Ishikawa (cell line): ENCODE data around the gene RASL10B.

ENCODE experiments used
- CEBPB ChIP-seq: IDR thresholded peaks from 2 replicates; pipeline ENCODE4 v1.6.1; 2012
- CREB1 ChIP-seq: IDR thresholded peaks from 2 replicates; pipeline ENCODE4 v1.6.1; 2012; ENCODE audit warnings: low read depth
- EGR1 ChIP-seq: IDR thresholded peaks from 2 replicates; pipeline ENCODE4 v1.6.1; 2012
- EP300 ChIP-seq: IDR thresholded peaks from 2 replicates; pipeline ENCODE4 v1.6.1; 2012; ENCODE audit warnings: borderline replicate concordance
- FOXM1 ChIP-seq: IDR thresholded peaks from 2 replicates; pipeline ENCODE4 v1.6.1; 2012; ENCODE audit warnings: low read depth, borderline replicate concordance
- NFIC ChIP-seq: IDR thresholded peaks from 2 replicates; pipeline ENCODE4 v1.6.1; 2012
- RAD21 ChIP-seq: IDR thresholded peaks from 2 replicates; pipeline ENCODE4 v1.6.1; 2012; ENCODE audit warnings: low read depth
- TAF1 ChIP-seq: IDR thresholded peaks from 2 replicates; pipeline ENCODE4 v1.6.1; 2012; ENCODE audit warnings: low read depth, mild to moderate bottlenecking
- TCF12 ChIP-seq: IDR thresholded peaks from 2 replicates; pipeline ENCODE4 v1.6.1; 2012; ENCODE audit warnings: low read depth
- TEAD4 ChIP-seq: IDR thresholded peaks from 2 replicates; pipeline ENCODE4 v1.6.1; 2012
- YY1 ChIP-seq: IDR thresholded peaks from 2 replicates; pipeline ENCODE4 v1.6.1; 2012; ENCODE audit warnings: low read depth
- ZBTB7A ChIP-seq: IDR thresholded peaks from 2 replicates; pipeline ENCODE4 v1.6.1; 2012; ENCODE audit warnings: low read depth
- TF ChIP-seq, protein P1 (sequence below): IDR thresholded peaks from 2 replicates; pipeline ENCODE4 v1.6.1; 2012
- TF ChIP-seq, protein P2 (sequence below): IDR thresholded peaks from 2 replicates; pipeline ENCODE4 v1.6.1; 2012; ENCODE audit warnings: low read depth, mild to moderate bottlenecking
- TF ChIP-seq, protein P3 (sequence below): IDR thresholded peaks from 2 replicates; pipeline ENCODE4 v1.6.1; 2012

RASL10B gene

DNA sequence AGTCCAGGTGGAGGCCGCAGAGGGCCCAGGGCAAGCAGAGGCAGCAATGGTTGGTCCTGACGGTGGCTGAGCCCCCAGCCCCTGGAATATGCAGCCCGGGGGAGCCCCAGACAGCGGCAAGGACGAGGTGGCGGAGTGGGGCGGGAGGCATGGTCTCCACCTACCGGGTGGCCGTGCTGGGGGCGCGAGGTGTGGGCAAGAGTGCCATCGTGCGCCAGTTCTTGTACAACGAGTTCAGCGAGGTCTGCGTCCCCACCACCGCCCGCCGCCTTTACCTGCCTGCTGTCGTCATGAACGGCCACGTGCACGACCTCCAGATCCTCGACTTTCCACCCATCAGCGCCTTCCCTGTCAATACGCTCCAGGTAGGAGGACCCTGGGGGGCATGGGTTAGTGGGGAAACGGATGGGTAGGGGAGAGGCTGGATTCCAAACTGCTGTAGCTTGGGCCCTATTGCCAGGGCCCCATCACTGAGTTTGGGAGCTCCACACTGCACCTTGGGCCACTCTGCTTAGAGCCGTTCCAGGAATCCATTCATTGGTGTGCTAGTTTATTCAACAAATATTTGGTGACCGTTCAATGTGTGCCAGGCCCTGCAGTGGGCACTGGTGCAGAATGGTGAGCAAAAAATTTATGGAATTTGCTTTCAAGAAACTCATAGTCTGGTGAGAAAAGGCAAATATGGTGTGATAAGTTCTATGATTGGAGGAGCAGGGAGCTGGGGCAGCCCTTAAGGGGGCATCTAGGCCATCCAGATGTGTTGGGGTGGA, 3.8 kb downstream of the RASL10B start:
- TF ChIP-seq NFIC, result no peak
- TF ChIP-seq ZBTB7A, result no peak
- no peak for TF ChIP-seq YY1
- TF ChIP-seq TCF12, result no peak
- TF ChIP-seq TEAD4, result no peak
- no peak for TF ChIP-seq TAF1
- no peak for TF ChIP-seq EP300
- TF ChIP-seq, protein P1, sequence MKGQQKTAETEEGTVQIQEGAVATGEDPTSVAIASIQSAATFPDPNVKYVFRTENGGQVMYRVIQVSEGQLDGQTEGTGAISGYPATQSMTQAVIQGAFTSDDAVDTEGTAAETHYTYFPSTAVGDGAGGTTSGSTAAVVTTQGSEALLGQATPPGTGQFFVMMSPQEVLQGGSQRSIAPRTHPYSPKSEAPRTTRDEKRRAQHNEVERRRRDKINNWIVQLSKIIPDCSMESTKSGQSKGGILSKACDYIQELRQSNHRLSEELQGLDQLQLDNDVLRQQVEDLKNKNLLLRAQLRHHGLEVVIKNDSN, result no peak
- no peak for TF ChIP-seq EGR1
- TF ChIP-seq RAD21, result no peak
- TF ChIP-seq, protein P2, sequence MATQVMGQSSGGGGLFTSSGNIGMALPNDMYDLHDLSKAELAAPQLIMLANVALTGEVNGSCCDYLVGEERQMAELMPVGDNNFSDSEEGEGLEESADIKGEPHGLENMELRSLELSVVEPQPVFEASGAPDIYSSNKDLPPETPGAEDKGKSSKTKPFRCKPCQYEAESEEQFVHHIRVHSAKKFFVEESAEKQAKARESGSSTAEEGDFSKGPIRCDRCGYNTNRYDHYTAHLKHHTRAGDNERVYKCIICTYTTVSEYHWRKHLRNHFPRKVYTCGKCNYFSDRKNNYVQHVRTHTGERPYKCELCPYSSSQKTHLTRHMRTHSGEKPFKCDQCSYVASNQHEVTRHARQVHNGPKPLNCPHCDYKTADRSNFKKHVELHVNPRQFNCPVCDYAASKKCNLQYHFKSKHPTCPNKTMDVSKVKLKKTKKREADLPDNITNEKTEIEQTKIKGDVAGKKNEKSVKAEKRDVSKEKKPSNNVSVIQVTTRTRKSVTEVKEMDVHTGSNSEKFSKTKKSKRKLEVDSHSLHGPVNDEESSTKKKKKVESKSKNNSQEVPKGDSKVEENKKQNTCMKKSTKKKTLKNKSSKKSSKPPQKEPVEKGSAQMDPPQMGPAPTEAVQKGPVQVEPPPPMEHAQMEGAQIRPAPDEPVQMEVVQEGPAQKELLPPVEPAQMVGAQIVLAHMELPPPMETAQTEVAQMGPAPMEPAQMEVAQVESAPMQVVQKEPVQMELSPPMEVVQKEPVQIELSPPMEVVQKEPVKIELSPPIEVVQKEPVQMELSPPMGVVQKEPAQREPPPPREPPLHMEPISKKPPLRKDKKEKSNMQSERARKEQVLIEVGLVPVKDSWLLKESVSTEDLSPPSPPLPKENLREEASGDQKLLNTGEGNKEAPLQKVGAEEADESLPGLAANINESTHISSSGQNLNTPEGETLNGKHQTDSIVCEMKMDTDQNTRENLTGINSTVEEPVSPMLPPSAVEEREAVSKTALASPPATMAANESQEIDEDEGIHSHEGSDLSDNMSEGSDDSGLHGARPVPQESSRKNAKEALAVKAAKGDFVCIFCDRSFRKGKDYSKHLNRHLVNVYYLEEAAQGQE, result no peak
- TF ChIP-seq, protein P3, sequence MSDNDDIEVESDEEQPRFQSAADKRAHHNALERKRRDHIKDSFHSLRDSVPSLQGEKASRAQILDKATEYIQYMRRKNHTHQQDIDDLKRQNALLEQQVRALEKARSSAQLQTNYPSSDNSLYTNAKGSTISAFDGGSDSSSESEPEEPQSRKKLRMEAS, result no peak
- TF ChIP-seq FOXM1, result no peak
- TF ChIP-seq CREB1, result no peak
- no peak for TF ChIP-seq CEBPB

DNA sequence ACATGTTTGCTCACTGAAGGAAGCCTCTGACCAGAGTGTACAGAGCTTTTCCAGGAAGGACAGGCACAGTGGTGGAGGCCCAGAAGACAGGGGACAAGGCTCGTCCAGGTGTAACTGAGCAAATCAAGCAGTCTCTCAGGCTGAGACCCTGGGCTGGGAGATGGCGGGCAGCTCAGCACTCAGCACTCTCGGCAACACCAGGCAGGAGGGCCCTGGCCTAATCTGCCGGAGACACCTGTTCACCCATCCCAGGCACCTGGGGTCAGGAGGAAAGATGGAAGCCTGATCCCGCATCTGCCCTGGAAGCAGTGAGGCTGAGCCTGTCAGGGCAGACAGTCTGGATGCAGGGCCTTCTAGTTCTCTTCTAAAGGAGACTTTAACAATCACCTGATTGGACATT, 4.8 kb downstream of the RASL10B start:
- TF ChIP-seq, protein P3, result no peak
- no peak for TF ChIP-seq TAF1
- no peak for TF ChIP-seq YY1
- TF ChIP-seq, protein P2, result no peak
- TF ChIP-seq CEBPB, result no peak
- TF ChIP-seq ZBTB7A, result no peak
- no peak for TF ChIP-seq TCF12
- TF ChIP-seq EP300, result no peak
- TF ChIP-seq EGR1, result no peak
- no peak for TF ChIP-seq TEAD4
- TF ChIP-seq FOXM1, result no peak
- TF ChIP-seq CREB1, result no peak
- TF ChIP-seq RAD21, result no peak
- TF ChIP-seq, protein P1, result no peak
- no peak for TF ChIP-seq NFIC

DNA sequence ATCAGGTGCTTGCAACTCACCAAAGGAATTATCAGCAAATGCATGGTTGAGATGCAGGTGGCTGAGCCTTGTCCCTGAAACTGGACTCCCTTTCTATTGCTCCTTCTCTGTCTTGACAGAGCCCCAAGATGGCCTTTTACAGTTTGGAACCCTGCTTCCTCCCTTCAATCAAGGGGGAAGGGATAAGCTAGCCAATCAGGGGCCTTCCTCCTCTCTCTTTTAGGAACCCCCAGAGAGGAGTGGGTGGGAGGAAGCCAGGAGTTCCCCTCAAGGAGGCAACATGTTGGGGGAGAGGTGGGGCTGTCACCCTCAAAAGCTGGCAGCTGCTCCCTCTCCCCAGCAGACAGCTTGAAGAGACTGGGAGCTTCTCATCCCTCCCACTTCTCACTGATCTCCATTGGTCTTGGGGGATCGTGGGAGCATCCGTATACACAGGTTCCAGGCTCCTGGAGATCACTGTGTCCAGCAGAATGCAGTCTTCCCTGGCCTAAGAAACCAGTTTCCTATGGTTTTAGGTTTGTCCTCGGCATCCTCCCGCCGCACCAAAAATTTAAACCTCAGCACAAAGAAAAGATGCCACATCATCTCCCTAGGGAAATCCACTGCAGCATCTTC, 7.2 kb downstream of the RASL10B start:
- TF ChIP-seq RAD21 (no peak), TAF1 (no peak), NFIC (no peak), ZBTB7A (no peak), EP300 (no peak), CREB1 (no peak), FOXM1 (no peak), CEBPB (no peak), TCF12 (no peak)
- TF ChIP-seq, protein P3, result no peak
- TF ChIP-seq, protein P2, result no peak
- TF ChIP-seq, protein P1, result no peak
